SK-N-SH (cell line): ENCODE data around the gene IL15. TPM values are rescaled to one million over a fixed set of nuclear protein-coding genes. Genes with fewer than 3 reads are reported as not detected.

Experiments used
- CTCF ChIA-PET: fragments of 300-600, 350-600 bp; formaldehyde crosslinking; extraction: SDS; loops from one replicate; lab custom pipeline; 2021; lab: Yijun Ruan, JAX
- POLR2A ChIA-PET: fragments of 350-600 bp; sonication (Branson Sonifier 250); formaldehyde crosslinking; extraction: SDS; loops from one replicate; lab custom pipeline; 2020; ENCODE audit warnings: antibody characterized with exemption, inconsistent platforms; lab: Yijun Ruan, JAX
- DNase-seq: peaks from one replicate; pipeline ENCODE4 v3.0.0; 2012
- H2AFZ ChIP-seq: fragments of 200-600 bp; sonication (generic); 2 replicates; pipeline ENCODE4 v1.8.1; 2016; ENCODE audit warnings: antibody characterized with exemption, mild to moderate bottlenecking, low read depth
- H3F3A ChIP-seq: fragments of 200-600 bp; sonication (generic); replicated peaks from 2 replicates; pipeline ENCODE3; 2016; ENCODE audit warnings: antibody characterized with exemption, mild to moderate bottlenecking; ENCODE audit not compliant: insufficient read depth
- H3K27ac ChIP-seq, 2 experiments: fragments of 200-500 bp in 1 of 2; fragments of 200-600 bp in 1 of 2; sonication (Bioruptor generic) in 1 of 2; sonication (generic), shearing (Covaris generic) in 1 of 2; 2 replicates each; pipeline versions ENCODE4 v1.5.1 to v1.6.1; 2014 to 2016; ENCODE audit warnings: low read depth in 2 of 2, inconsistent platforms in 1 of 2, low read length in 1 of 2, mild to moderate bottlenecking in 1 of 2, mixed read lengths in 1 of 2
- H3K27me3 ChIP-seq: fragments of 200-600 bp; sonication (generic), shearing (Covaris generic); 2 replicates; pipeline ENCODE4 v1.6.1; 2016; ENCODE audit warnings: mixed run types; ENCODE audit not compliant: insufficient read depth
- H3K36me3 ChIP-seq, 2 experiments: fragments of 200-500 bp in 1 of 2; fragments of 200-600 bp in 1 of 2; sonication (Bioruptor generic) in 1 of 2; sonication (generic) in 1 of 2; replicated peaks in 1 of 2; 2 replicates each; pipeline versions ENCODE3 to v1.5.1; 2014 to 2016; ENCODE audit warnings: low read length in 1 of 2, mild to moderate bottlenecking in 1 of 2; ENCODE audit not compliant: insufficient read depth in 2 of 2, control insufficient read depth in 1 of 2
- H3K4me1 ChIP-seq, 2 experiments: fragments of 200-500 bp in 1 of 2; fragments of 200-600 bp in 1 of 2; sonication (Bioruptor generic) in 1 of 2; sonication (generic), shearing (Covaris generic) in 1 of 2; 2 replicates each; pipeline versions ENCODE4 v1.5.1 to v1.6.1; 2014 to 2016; ENCODE audit warnings: low read depth in 1 of 2, low read length in 1 of 2, mixed run types in 1 of 2; ENCODE audit not compliant: insufficient read depth in 2 of 2, control insufficient read depth in 1 of 2
- H3K4me2 ChIP-seq: fragments of 200-600 bp; sonication (generic), shearing (Covaris generic); 2 replicates; pipeline ENCODE4 v1.6.1; 2017; ENCODE audit warnings: mixed run types
- H3K4me3 ChIP-seq, 2 experiments: fragments of 200-500 bp in 1 of 2; fragments of 200-600 bp in 1 of 2; sonication (Bioruptor generic) in 1 of 2; sonication (generic), shearing (Covaris generic) in 1 of 2; 2 replicates each; pipeline versions ENCODE4 v1.5.1 to v1.8.1; 2014 to 2016; ENCODE audit warnings: low read depth in 2 of 2, inconsistent platforms in 1 of 2, low read length in 1 of 2, mild to moderate bottlenecking in 1 of 2, mixed read lengths in 1 of 2, moderate library complexity in 1 of 2
- H3K79me2 ChIP-seq: fragments of 200-600 bp; sonication (generic); 2 replicates; pipeline ENCODE4 v1.8.1; 2017; ENCODE audit warnings: mild to moderate bottlenecking; ENCODE audit not compliant: insufficient read depth
- H3K9ac ChIP-seq: fragments of 200-600 bp; sonication (generic); 2 replicates; pipeline ENCODE4 v1.6.1; 2017; ENCODE audit warnings: mixed run types
- H3K9me2 ChIP-seq: fragments of 200-600 bp; sonication (generic); 2 replicates; pipeline ENCODE4 v1.6.1; 2017; ENCODE audit warnings: mixed run types
- H3K9me3 ChIP-seq: fragments of 200-600 bp; sonication (generic); 2 replicates; pipeline ENCODE4 v1.6.1; 2017; ENCODE audit warnings: mixed run types, mild to moderate bottlenecking, moderate library complexity
- H4K20me1 ChIP-seq: fragments of 200-600 bp; sonication (generic); 2 replicates; pipeline ENCODE4 v1.6.1; 2017; ENCODE audit warnings: mild to moderate bottlenecking, mixed run types; ENCODE audit not compliant: insufficient read depth
- CHD2 ChIP-seq: fragments of 150-350 bp; IDR thresholded peaks from 2 replicates; pipeline ENCODE4 v1.6.1; 2018; ENCODE audit warnings: low read length; ENCODE audit not compliant: partially characterized antibody
- ELF1 ChIP-seq: IDR thresholded peaks from 2 replicates; pipeline ENCODE4 v1.4.0; 2012
- EP300 ChIP-seq, 2 experiments: IDR thresholded peaks; 2 replicates each; pipeline versions ENCODE4 v1.4.0 to v1.6.1; 2012; ENCODE audit warnings: borderline replicate concordance in 1 of 2, low read depth in 1 of 2, low read length in 1 of 2
- GABPA ChIP-seq: IDR thresholded peaks from 2 replicates; pipeline ENCODE4 v1.4.0; 2012; ENCODE audit warnings: low read depth, mild to moderate bottlenecking
- GATA2 ChIP-seq: sonication (generic); formaldehyde crosslinking; IDR thresholded peaks from 2 replicates; pipeline ENCODE4 v1.5.0; 2020; ENCODE audit warnings: mild to moderate bottlenecking, missing genetic modification reagents
- IRF3 ChIP-seq: fragments of 150-350 bp; IDR thresholded peaks from 2 replicates; pipeline ENCODE4 v1.6.1; 2016; ENCODE audit warnings: mild to moderate bottlenecking, low read depth, low read length
- JUND ChIP-seq: IDR thresholded peaks from 2 replicates; pipeline ENCODE4 v1.4.0; 2012
- MAX ChIP-seq: IDR thresholded peaks from 2 replicates; pipeline ENCODE4 v1.4.0; 2012; ENCODE audit warnings: low read depth
- NRF1 ChIP-seq: IDR thresholded peaks from 2 replicates; pipeline ENCODE4 v1.6.1; 2012; ENCODE audit warnings: low read depth, mild to moderate bottlenecking, low read length
- PBX3 ChIP-seq: IDR thresholded peaks from 2 replicates; pipeline ENCODE4; 2012
- POLR2AphosphoS5 ChIP-seq: IDR thresholded peaks from 2 replicates; pipeline ENCODE4 v1.6.1; 2012; ENCODE audit warnings: low read depth, low read length
- RFX5 ChIP-seq: IDR thresholded peaks from 2 replicates; pipeline ENCODE4 v1.6.1; 2012; ENCODE audit warnings: mild to moderate bottlenecking, improper control_type of control experiment, low read length
- RXRA ChIP-seq: IDR thresholded peaks from 2 replicates; pipeline ENCODE4 v1.4.0; 2012; ENCODE audit warnings: low read depth, mild to moderate bottlenecking, borderline replicate concordance
- SMC3 ChIP-seq: IDR thresholded peaks from 2 replicates; pipeline ENCODE4 v1.6.1; 2012; ENCODE audit warnings: low read depth, low read length, improper control_type of control experiment
- TAF1 ChIP-seq: IDR thresholded peaks from 2 replicates; pipeline ENCODE4 v1.6.1; 2012; ENCODE audit warnings: low read depth, mild to moderate bottlenecking, low read length, moderate library complexity, borderline replicate concordance
- TCF12 ChIP-seq: IDR thresholded peaks from 2 replicates; pipeline ENCODE4 v1.4.0; 2012
- USF2 ChIP-seq: fragments of 150-350 bp; IDR thresholded peaks from 2 replicates; pipeline ENCODE4 v1.6.1; 2017; ENCODE audit warnings: antibody characterized with exemption, low read length, low read depth, borderline replicate concordance
- ZBTB33 ChIP-seq: IDR thresholded peaks from 2 replicates; pipeline ENCODE4 v1.4.0; 2012; ENCODE audit warnings: low read depth, borderline replicate concordance
- WGBS: methylation state at CpG from one replicate; pipeline ENCODE4 v1.1.6; 2017; ENCODE audit warnings: low lambda C conversion rate; 5-methylcytosine and 5-hydroxymethylcytosine counted together
- polyA plus RNA-seq, 3 experiments: library from polyadenylated mRNA; depleted of rRNA; stranded (reverse); fragments of >200 nt; gene quantifications; 2 replicates each; pipeline ENCODE4 v1.2.3, GENCODE V29; 2012

IL15 gene
- polyA plus RNA-seq, 1 of the 3 experiments (the other 2 are of a cell fraction): 3.7 TPM

GRCh38 chr4:141642063-141642462 lies 5.7 kb downstream of the IL15 start:
- TF ChIP-seq GATA2 (CRISPR knock-in tag): no peak
- TF ChIP-seq EP300 (IDR thresholded peaks at IDR 0.05; ENCODE audit: borderline replicate concordance in 1 of 2, low read depth in 1 of 2, low read length in 1 of 2): no peak
- TF ChIP-seq MAX: no peak
- no peak for TF ChIP-seq RFX5
- no peak for TF ChIP-seq IRF3
- no peak for TF ChIP-seq NRF1
- TF ChIP-seq TAF1: no peak
- TF ChIP-seq USF2: no peak
- no peak for TF ChIP-seq PBX3
- no peak for TF ChIP-seq CHD2
- no peak for TF ChIP-seq ELF1
- TF ChIP-seq JUND: no peak
- TF ChIP-seq SMC3: no peak
- no peak for TF ChIP-seq POLR2AphosphoS5
- no peak for TF ChIP-seq GABPA
- Histone ChIP-seq H4K20me1 (no peaks in the 10 kb centered on the region), H2AFZ (no peak overlapping the region), H3K4me3 (no peak overlapping the region), H3F3A (peaks cover 22% of the 10 kb centered on the region), H3K27ac (no peak overlapping the region), H3K79me2 (peaks cover 13% of the 10 kb centered on the region; the same call in 1 of the 2 replicates), H3K9me3 (no peaks in the 10 kb centered on the region), H3K9me2 (no peaks in the 10 kb centered on the region), H3K27me3 (no peaks in the 10 kb centered on the region), H3K9ac (no peak overlapping the region), H3K4me2 (no peak overlapping the region), H3K4me1 (peaks cover 3 to 9% of the 10 kb centered on the region in 2 experiments; a peak in 3 of 4 replicates), H3K36me3 (no peaks in the 10 kb centered on the region)
- CTCF ChIA-PET: no interaction called here
- DNase-seq: no peak
- 85% methylated on average over 3 of the region's 3 CpGs for WGBS
- POLR2A ChIA-PET: no interaction called here

- Histone ChIP-seq H3K79me2 (peaks cover 13% of the 10 kb centered on the region; the same call in 1 of the 2 replicates), H3K9ac (no peak overlapping the region), H3K36me3 (no peaks in the 10 kb centered on the region), H3K27ac (peak overlapping the region in 1 of 2 experiments; percentile 68; a peak in 2 of 4 replicates), H3K9me2 (no peaks in the 10 kb centered on the region), H3F3A (peaks cover 22% of the 10 kb centered on the region), H3K9me3 (no peaks in the 10 kb centered on the region), H3K4me3 (no peak overlapping the region), H2AFZ (no peak overlapping the region), H4K20me1 (no peaks in the 10 kb centered on the region), H3K4me1 (peaks cover 0 to 9% of the 10 kb centered on the region in 2 experiments; a peak in 2 of 4 replicates), H3K27me3 (no peaks in the 10 kb centered on the region), H3K4me2 (no peak overlapping the region)
- CTCF ChIA-PET: interaction anchor here (1.5 kb wide), 1 partner anchor 12 kb away, joined by 5 read pairs; no protein-coding TSS in a partner anchor
- DNase-seq: no peak
- TF ChIP-seq TCF12: no peak
- no peak for TF ChIP-seq GATA2 (CRISPR knock-in tag)
- no peak for TF ChIP-seq NRF1
- no peak for TF ChIP-seq ZBTB33
- no peak for TF ChIP-seq RXRA
- POLR2A ChIA-PET: no interaction called here
Measured at GRCh38 chr4:141642711-141643110, 6.3 kb downstream of the IL15 start.
